Suppressor macrophage treated with lipopolysaccharide for 1 hour (primary cell): Measurements from ENCODE around the gene MST1R.

ENCODE experiments used
- DNase-seq, 3 donors: peaks; one replicate each; pipeline ENCODE4 v3.0.0-alpha.2; 2020 to 2022

Gene MST1R

GRCh38 chr3:49873623-49874022 is 30.1 kb downstream of the MST1R start:
- DNase-seq, result no peak

GRCh38 chr3:49872801-49873281 is 30.8 kb downstream of the MST1R start:
- DNase-seq, result peak; percentile 8 to 32 (median 18)

DNA sequence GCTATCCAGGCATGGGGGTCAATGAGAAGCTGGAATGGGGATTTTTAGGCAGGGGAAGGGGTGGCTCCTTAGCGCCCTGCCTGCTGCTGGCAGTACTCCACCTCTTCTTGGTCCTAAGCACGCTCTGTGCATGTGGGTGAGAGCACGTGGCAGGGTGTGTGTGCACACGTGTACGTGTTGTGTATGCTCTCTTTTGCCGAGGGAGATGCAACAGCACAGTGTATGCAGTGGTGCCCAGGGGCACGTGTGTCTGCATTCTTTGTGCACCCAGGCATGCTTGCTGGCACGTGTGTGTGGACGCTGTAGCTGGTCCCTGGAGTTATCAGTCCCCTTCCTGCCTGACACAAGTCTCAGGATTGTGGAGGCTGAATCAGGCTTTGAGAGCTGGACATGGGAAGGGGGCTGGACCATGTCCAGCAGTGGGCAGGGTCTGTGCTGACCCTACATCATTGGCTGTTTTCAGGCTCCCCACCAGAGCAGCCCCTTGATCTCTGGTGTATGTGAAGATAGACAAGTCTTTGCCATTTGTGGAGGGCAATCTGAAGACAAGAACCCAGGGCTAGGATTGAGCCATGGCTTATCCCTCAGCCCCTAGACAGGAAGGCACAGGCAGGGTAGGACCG is 32.0 kb downstream of the MST1R start:
- DNase-seq, result no peak

GRCh38 chr3:49869525-49870126 is 34.0 kb downstream of the MST1R start, which contains the start of gene CAMKV:
TSS of gene CAMKV (minus strand) at chr3:49869906. CDS start at chr3:49862388, 7,518 bp downstream.
- peak in 2 of 3 donors; percentile 15 to 27 for DNase-seq

DNA sequence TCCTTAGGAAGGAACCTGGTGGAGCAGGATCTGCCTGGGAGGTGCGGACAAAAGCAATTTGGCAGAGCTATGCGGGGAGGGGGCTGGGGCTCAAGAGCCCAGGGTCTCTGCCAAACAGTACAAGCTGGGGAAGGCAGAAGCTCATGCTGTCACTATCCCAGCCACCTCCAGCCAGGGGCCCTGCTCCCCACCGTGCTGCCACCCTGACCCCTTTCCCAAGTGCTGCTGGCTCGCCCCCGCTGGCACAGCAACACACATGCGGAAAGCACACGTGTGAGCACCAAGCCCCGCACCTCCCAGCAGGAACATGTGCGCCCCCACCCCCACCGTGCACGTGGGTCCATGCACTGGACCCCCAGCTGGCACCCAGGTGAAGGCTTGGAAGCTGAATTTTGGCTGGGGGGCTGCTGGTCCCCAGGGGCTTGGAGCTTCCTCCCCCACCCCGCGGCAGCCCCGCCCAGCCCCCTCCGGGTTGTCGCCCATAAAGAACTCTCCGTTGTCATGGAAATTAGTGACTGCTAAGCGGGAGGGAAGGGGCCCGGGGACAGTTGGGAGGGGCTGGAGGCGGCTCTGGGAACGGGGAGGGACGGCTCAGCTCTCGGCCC is 34.7 kb downstream of the MST1R start:
- no peak for DNase-seq

GRCh38 chr3:49867871-49868321 is 35.8 kb downstream of the MST1R start:
- peak; percentile 25 to 51 (median 37) for DNase-seq

- no peak for DNase-seq
Measured at GRCh38 chr3:49867400-49867799, 36.3 kb downstream of the MST1R start.

DNA sequence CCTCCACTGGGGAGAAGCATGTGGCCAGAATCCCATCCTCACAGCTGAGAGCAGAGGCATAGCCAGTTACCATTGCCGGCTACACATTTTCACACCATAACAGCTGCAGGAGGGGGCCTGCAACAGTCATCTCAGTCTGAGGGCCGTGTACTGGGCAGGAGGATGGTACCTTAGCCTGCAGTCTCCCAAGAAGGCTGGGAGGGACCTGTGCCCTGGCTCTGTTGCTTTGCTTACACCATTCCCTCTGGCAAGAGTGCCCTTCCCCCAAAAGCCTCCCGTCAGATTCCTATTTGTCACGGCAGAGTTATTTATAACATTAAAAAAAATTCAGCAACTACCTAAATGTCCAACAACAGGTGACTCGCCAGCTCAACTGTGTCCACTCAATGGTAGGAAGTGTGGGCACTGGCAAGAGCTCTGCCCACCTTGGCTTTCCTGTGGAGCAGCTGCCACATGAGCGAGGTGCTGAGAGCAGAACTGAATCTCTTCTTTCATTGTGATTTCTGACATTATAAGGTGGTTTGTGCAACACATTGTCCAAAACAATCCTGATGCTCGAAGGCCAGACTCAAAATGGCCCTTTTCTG is 38.4 kb downstream of the MST1R start:
- DNase-seq, result no peak

DNA sequence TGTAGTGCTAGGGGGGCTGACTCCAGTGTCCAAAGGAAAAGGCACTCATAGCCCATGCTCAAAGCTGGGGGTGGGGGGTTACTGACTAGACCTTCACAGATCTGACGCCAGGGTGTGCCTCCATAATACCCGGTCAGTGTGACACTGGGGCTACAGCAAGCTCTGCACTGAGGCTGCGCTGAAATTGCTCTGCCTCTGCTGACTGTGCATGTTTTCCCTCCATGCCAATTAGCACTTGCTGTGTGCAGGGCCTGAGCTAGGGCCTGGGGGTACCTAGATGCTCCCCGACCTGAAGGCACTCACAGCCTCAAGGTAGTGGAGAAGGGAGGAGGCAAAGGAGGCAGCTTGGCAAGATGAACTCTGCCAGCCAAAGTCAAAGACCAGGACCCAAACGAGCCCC is 39.2 kb downstream of the MST1R start:
- no peak for DNase-seq

- DNase-seq, result no peak
Measured at GRCh38 chr3:49859576-49860305, 43.9 kb downstream of the MST1R start.

DNA sequence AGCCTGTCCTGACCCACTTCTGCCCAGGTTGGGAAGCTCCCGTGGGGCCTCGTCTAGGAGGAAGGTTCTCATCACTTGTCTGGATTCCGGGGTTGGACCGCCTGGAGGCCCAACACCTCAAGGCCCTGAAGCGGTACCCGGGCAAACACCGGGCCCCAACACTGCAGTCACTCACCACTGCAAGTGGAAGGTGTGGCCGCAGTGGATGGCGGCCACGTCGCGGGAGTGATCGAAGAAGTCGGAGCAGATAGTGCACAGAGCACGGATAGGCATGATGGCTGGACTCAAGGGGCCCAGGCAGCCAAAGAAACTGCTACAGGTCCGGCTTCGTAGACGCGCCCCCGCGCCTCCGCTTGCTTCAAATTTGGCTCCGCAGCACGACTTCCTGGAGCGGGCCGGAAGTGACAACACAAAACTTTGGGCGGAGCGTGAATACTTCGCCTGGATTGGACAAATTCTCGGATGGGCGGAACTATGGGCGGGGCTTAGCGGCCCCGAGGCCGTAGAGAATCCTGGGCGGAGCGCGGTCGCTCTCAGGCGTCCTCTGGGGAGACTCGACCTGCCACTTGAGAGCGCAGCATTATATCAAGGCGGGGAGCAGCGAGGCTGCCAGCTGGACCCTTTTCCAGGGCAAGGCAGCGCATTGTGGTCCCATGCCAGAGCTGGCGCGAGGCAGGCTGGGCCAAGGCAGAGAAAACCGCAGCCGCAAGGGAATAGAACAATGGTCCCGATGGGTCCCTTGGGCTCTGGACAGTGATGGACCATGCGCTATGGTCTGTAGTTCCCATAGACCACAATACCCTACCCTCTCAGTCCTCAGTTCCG is 47.3 kb downstream of the MST1R start, which contains the start of gene TRAIP:
TSS of gene TRAIP (minus strand) at position 384 of the 825 bp plus-strand sequence. CDS start at position 273, 111 bp downstream.
- DNase-seq, result peak; percentile 97 to 98 (median 97)

GRCh38 chr3:49855662-49856061 is 48.0 kb downstream of the MST1R start:
- DNase-seq, result no peak

- no peak for DNase-seq
Measured at GRCh38 chr3:49845694-49846093, 58.0 kb downstream of the MST1R start.

- DNase-seq, result no peak
Measured at GRCh38 chr3:49844464-49845183, 59.0 kb downstream of the MST1R start.

GRCh38 chr3:49842843-49843517 is 60.7 kb downstream of the MST1R start:
- no peak for DNase-seq

GRCh38 chr3:49841806-49842205 is 61.9 kb downstream of the MST1R start:
- DNase-seq, result no peak

DNA sequence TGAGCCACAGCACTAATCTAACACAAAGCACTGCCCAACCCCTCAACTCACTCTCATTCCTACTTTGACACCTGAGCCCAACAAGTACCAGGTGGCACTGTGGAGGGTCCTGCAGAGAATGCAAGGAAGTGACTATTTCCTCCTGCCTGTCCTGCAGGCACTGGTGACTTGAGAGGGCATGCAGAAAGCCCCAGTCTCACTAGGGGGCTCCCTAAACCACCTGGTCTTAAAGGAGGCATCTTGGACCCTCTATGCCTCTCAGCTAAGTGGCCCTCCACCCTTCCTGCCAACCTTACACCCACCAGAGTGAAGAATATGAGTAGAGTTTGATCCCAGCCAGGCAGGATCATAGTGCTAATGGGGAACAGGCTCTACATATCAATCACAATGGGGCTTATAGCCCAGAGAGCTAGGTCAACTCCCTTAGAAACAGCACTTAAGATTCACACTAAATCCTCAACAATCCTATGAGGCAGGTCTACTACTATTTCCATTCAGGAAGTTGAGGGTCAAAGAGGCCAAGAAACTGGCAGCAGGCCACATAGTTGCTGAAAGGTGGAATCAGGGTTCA is 62.5 kb downstream of the MST1R start:
- DNase-seq, result peak in 1 of 3 donors; percentile 10

- no peak for DNase-seq
Measured at GRCh38 chr3:49840388-49840787, 63.3 kb downstream of the MST1R start.

- peak; percentile 86 to 91 (median 91) for DNase-seq
Measured at GRCh38 chr3:49839193-49839809, 64.4 kb downstream of the MST1R start.
